SK-N-SH (cell line): ENCODE results near the gene OR6A2. TPM values are rescaled to one million over a fixed set of nuclear protein-coding genes. Genes with fewer than 3 reads are reported as not detected.
A peak's percentile ranks its signal among the peaks of the same experiment; 100 is the strongest.

Experiments used
- CTCF ChIA-PET: fragments of 300-600, 350-600 bp; formaldehyde crosslinking; extraction: SDS; loops from one replicate; lab custom pipeline; 2021; lab: Yijun Ruan, JAX
- POLR2A ChIA-PET: fragments of 350-600 bp; sonication (Branson Sonifier 250); formaldehyde crosslinking; extraction: SDS; loops from one replicate; lab custom pipeline; 2020; ENCODE audit warnings: antibody characterized with exemption, inconsistent platforms; lab: Yijun Ruan, JAX
- DNase-seq: peaks from one replicate; pipeline ENCODE4 v3.0.0; 2012
- H2AFZ ChIP-seq: fragments of 200-600 bp; sonication (generic); 2 replicates; pipeline ENCODE4 v1.8.1; 2016; ENCODE audit warnings: antibody characterized with exemption, mild to moderate bottlenecking, low read depth
- H3F3A ChIP-seq: fragments of 200-600 bp; sonication (generic); replicated peaks from 2 replicates; pipeline ENCODE3; 2016; ENCODE audit warnings: antibody characterized with exemption, mild to moderate bottlenecking; ENCODE audit not compliant: insufficient read depth
- H3K27ac ChIP-seq, 2 experiments: fragments of 200-500 bp in 1 of 2; fragments of 200-600 bp in 1 of 2; sonication (Bioruptor generic) in 1 of 2; sonication (generic), shearing (Covaris generic) in 1 of 2; 2 replicates each; pipeline versions ENCODE4 v1.5.1 to v1.6.1; 2014 to 2016; ENCODE audit warnings: low read depth in 2 of 2, inconsistent platforms in 1 of 2, low read length in 1 of 2, mild to moderate bottlenecking in 1 of 2, mixed read lengths in 1 of 2
- H3K27me3 ChIP-seq: fragments of 200-600 bp; sonication (generic), shearing (Covaris generic); 2 replicates; pipeline ENCODE4 v1.6.1; 2016; ENCODE audit warnings: mixed run types; ENCODE audit not compliant: insufficient read depth
- H3K36me3 ChIP-seq, 2 experiments: fragments of 200-500 bp in 1 of 2; fragments of 200-600 bp in 1 of 2; sonication (Bioruptor generic) in 1 of 2; sonication (generic) in 1 of 2; replicated peaks in 1 of 2; 2 replicates each; pipeline versions ENCODE3 to v1.5.1; 2014 to 2016; ENCODE audit warnings: low read length in 1 of 2, mild to moderate bottlenecking in 1 of 2; ENCODE audit not compliant: insufficient read depth in 2 of 2, control insufficient read depth in 1 of 2
- H3K4me1 ChIP-seq, 2 experiments: fragments of 200-500 bp in 1 of 2; fragments of 200-600 bp in 1 of 2; sonication (Bioruptor generic) in 1 of 2; sonication (generic), shearing (Covaris generic) in 1 of 2; 2 replicates each; pipeline versions ENCODE4 v1.5.1 to v1.6.1; 2014 to 2016; ENCODE audit warnings: low read depth in 1 of 2, low read length in 1 of 2, mixed run types in 1 of 2; ENCODE audit not compliant: insufficient read depth in 2 of 2, control insufficient read depth in 1 of 2
- H3K4me2 ChIP-seq: fragments of 200-600 bp; sonication (generic), shearing (Covaris generic); 2 replicates; pipeline ENCODE4 v1.6.1; 2017; ENCODE audit warnings: mixed run types
- H3K4me3 ChIP-seq, 2 experiments: fragments of 200-500 bp in 1 of 2; fragments of 200-600 bp in 1 of 2; sonication (Bioruptor generic) in 1 of 2; sonication (generic), shearing (Covaris generic) in 1 of 2; 2 replicates each; pipeline versions ENCODE4 v1.5.1 to v1.8.1; 2014 to 2016; ENCODE audit warnings: low read depth in 2 of 2, inconsistent platforms in 1 of 2, low read length in 1 of 2, mild to moderate bottlenecking in 1 of 2, mixed read lengths in 1 of 2, moderate library complexity in 1 of 2
- H3K79me2 ChIP-seq: fragments of 200-600 bp; sonication (generic); 2 replicates; pipeline ENCODE4 v1.8.1; 2017; ENCODE audit warnings: mild to moderate bottlenecking; ENCODE audit not compliant: insufficient read depth
- H3K9ac ChIP-seq: fragments of 200-600 bp; sonication (generic); 2 replicates; pipeline ENCODE4 v1.6.1; 2017; ENCODE audit warnings: mixed run types
- H3K9me2 ChIP-seq: fragments of 200-600 bp; sonication (generic); 2 replicates; pipeline ENCODE4 v1.6.1; 2017; ENCODE audit warnings: mixed run types
- H3K9me3 ChIP-seq: fragments of 200-600 bp; sonication (generic); 2 replicates; pipeline ENCODE4 v1.6.1; 2017; ENCODE audit warnings: mixed run types, mild to moderate bottlenecking, moderate library complexity
- H4K20me1 ChIP-seq: fragments of 200-600 bp; sonication (generic); 2 replicates; pipeline ENCODE4 v1.6.1; 2017; ENCODE audit warnings: mild to moderate bottlenecking, mixed run types; ENCODE audit not compliant: insufficient read depth
- CHD2 ChIP-seq: fragments of 150-350 bp; IDR thresholded peaks from 2 replicates; pipeline ENCODE4 v1.6.1; 2018; ENCODE audit warnings: low read length; ENCODE audit not compliant: partially characterized antibody
- CTCF ChIP-seq: fragments of 200-600 bp; sonication (generic); IDR thresholded peaks from 2 replicates; pipeline ENCODE4 v1.6.1; 2017; ENCODE audit warnings: antibody characterized with exemption, mild to moderate bottlenecking, moderate library complexity
- EZH2phosphoT487 ChIP-seq: fragments of 200-600 bp; sonication (generic); IDR thresholded peaks from 2 replicates; pipeline ENCODE4 v1.6.1; 2017; ENCODE audit warnings: low read depth, mixed run types, mild to moderate bottlenecking, antibody characterized with exemption, moderate library complexity, borderline replicate concordance
- FOSL2 ChIP-seq: IDR thresholded peaks from 2 replicates; pipeline ENCODE4 v1.4.0; 2012; ENCODE audit warnings: low read depth, mild to moderate bottlenecking, moderate library complexity, borderline replicate concordance
- GABPA ChIP-seq: IDR thresholded peaks from 2 replicates; pipeline ENCODE4 v1.4.0; 2012; ENCODE audit warnings: low read depth, mild to moderate bottlenecking
- MAX ChIP-seq: IDR thresholded peaks from 2 replicates; pipeline ENCODE4 v1.4.0; 2012; ENCODE audit warnings: low read depth
- MEF2A ChIP-seq: IDR thresholded peaks from 2 replicates; pipeline ENCODE4 v1.4.0; 2012; ENCODE audit warnings: low read depth, borderline replicate concordance
- MXI1 ChIP-seq: IDR thresholded peaks from 2 replicates; pipeline ENCODE4 v1.6.1; 2012; ENCODE audit warnings: mild to moderate bottlenecking, low read depth, low read length, improper control_type of control experiment
- NRF1 ChIP-seq: IDR thresholded peaks from 2 replicates; pipeline ENCODE4 v1.6.1; 2012; ENCODE audit warnings: low read depth, mild to moderate bottlenecking, low read length
- RAD21 ChIP-seq: IDR thresholded peaks from 2 replicates; pipeline ENCODE4 v1.6.1; 2012; ENCODE audit warnings: mild to moderate bottlenecking, low read length
- REST ChIP-seq: IDR thresholded peaks from 2 replicates; pipeline ENCODE4 v1.6.1; 2012; ENCODE audit warnings: mild to moderate bottlenecking, low read depth, low read length, moderate library complexity
- SMC3 ChIP-seq: IDR thresholded peaks from 2 replicates; pipeline ENCODE4 v1.6.1; 2012; ENCODE audit warnings: low read depth, low read length, improper control_type of control experiment
- TEAD4 ChIP-seq: IDR thresholded peaks from 2 replicates; pipeline ENCODE4 v1.4.0; 2012; ENCODE audit warnings: mild to moderate bottlenecking, borderline replicate concordance; ENCODE audit not compliant: insufficient read depth
- USF1 ChIP-seq: IDR thresholded peaks from 2 replicates; pipeline ENCODE4 v1.4.0; 2012; ENCODE audit warnings: low read depth, borderline replicate concordance
- WGBS: methylation state at CpG from one replicate; pipeline ENCODE4 v1.1.6; 2017; ENCODE audit warnings: low lambda C conversion rate; 5-methylcytosine and 5-hydroxymethylcytosine counted together
- polyA plus RNA-seq, 3 experiments: library from polyadenylated mRNA; depleted of rRNA; stranded (reverse); fragments of >200 nt; gene quantifications; 2 replicates each; pipeline ENCODE4 v1.2.3, GENCODE V29; 2012
- TF ChIP-seq, protein P1 (sequence below): IDR thresholded peaks from 2 replicates; pipeline ENCODE4 v1.4.0; 2012; ENCODE audit warnings: low read depth, borderline replicate concordance
- TF ChIP-seq, protein P2 (sequence below): IDR thresholded peaks from 2 replicates; pipeline ENCODE4; 2012
- TF ChIP-seq, protein P3 (sequence below): fragments of 150-350 bp; IDR thresholded peaks from 2 replicates; pipeline ENCODE4 v1.6.1; 2016; ENCODE audit warnings: mild to moderate bottlenecking, low read depth, low read length

Gene OR6A2
- polyA plus RNA-seq, 1 of the 3 experiments (the other 2 are of a cell fraction) = not detected

DNA sequence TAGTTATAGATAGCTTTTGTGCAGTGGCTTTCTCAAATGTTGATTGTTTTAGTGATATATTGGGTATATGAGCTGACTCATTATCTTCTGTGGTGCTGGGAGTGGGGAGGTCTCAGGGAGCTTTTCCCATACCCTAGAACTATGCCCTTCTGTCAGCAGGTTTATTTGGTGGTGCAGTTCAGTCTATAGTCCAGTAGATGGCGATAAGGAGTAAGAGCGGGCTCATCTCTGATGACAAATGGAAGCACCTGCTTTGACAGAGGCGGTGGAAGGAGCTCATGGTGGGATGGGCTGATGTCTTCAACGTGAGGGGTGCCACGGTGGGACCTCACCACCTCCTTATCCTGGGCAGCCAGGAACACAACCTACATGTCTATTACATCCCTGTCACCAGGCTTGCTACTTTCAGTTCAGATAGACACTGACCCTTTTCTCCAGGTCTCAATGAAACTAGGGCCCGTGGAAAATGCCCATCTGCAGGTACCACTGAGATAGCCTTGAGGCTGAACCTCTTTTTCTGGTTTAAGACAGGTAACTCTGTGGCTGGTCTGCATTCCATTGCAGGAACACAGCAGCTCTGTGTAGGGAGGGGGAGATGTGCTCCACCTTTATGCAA, 13.0 kb upstream of the OR6A2 start:
- no peaks in the 10 kb centered on the region for H3F3A ChIP-seq
- H4K20me1 ChIP-seq = no peaks in the 10 kb centered on the region
- no peaks in the 10 kb centered on the region for H3K27me3 ChIP-seq
- TF ChIP-seq MAX = no peak
- no peak for TF ChIP-seq NRF1
- peak; percentile 88 for TF ChIP-seq CTCF
- no peak for TF ChIP-seq EZH2phosphoT487
- TF ChIP-seq, protein P1, sequence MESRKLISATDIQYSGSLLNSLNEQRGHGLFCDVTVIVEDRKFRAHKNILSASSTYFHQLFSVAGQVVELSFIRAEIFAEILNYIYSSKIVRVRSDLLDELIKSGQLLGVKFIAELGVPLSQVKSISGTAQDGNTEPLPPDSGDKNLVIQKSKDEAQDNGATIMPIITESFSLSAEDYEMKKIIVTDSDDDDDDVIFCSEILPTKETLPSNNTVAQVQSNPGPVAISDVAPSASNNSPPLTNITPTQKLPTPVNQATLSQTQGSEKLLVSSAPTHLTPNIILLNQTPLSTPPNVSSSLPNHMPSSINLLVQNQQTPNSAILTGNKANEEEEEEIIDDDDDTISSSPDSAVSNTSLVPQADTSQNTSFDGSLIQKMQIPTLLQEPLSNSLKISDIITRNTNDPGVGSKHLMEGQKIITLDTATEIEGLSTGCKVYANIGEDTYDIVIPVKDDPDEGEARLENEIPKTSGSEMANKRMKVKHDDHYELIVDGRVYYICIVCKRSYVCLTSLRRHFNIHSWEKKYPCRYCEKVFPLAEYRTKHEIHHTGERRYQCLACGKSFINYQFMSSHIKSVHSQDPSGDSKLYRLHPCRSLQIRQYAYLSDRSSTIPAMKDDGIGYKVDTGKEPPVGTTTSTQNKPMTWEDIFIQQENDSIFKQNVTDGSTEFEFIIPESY = no peak
- no peak for TF ChIP-seq MEF2A
- TF ChIP-seq USF1 = no peak
- TF ChIP-seq TEAD4 = no peak
- TF ChIP-seq, protein P2, sequence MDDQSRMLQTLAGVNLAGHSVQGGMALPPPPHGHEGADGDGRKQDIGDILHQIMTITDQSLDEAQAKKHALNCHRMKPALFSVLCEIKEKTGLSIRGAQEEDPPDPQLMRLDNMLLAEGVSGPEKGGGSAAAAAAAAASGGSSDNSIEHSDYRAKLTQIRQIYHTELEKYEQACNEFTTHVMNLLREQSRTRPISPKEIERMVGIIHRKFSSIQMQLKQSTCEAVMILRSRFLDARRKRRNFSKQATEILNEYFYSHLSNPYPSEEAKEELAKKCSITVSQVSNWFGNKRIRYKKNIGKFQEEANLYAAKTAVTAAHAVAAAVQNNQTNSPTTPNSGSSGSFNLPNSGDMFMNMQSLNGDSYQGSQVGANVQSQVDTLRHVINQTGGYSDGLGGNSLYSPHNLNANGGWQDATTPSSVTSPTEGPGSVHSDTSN = no peak
- TF ChIP-seq GABPA = no peak
- TF ChIP-seq MXI1 = no peak
- TF ChIP-seq CHD2 = no peak
- no peak for TF ChIP-seq FOSL2
- peak; percentile 51 for TF ChIP-seq RAD21
- peak; percentile 41; the same call in 1 of the 2 replicates for TF ChIP-seq SMC3
- TF ChIP-seq, protein P3, sequence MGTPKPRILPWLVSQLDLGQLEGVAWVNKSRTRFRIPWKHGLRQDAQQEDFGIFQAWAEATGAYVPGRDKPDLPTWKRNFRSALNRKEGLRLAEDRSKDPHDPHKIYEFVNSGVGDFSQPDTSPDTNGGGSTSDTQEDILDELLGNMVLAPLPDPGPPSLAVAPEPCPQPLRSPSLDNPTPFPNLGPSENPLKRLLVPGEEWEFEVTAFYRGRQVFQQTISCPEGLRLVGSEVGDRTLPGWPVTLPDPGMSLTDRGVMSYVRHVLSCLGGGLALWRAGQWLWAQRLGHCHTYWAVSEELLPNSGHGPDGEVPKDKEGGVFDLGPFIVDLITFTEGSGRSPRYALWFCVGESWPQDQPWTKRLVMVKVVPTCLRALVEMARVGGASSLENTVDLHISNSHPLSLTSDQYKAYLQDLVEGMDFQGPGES = no peak
- TF ChIP-seq REST = no peak
- TF ChIP-seq, all 33 proteins: peak for 3
- DNase-seq = peak; percentile 57
- no peak overlapping the region; a peak in 1 of 4 replicates for H3K4me3 ChIP-seq
- H3K36me3 ChIP-seq = no peaks in the 10 kb centered on the region
- H3K4me1 ChIP-seq = no peaks in the 10 kb centered on the region
- no peak overlapping the region for H3K4me2 ChIP-seq
- no peaks in the 10 kb centered on the region for H3K9me2 ChIP-seq
- no peaks in the 10 kb centered on the region for H3K79me2 ChIP-seq
- CTCF ChIA-PET = interaction anchor here (0.6 to 2.0 kb wide), 34 partner anchors 9 to 1547 kb away, joined by 3 to 15 read pairs (median 4); no protein-coding TSS in a partner anchor
- no peaks in the 10 kb centered on the region for H3K9me3 ChIP-seq
- POLR2A ChIA-PET = interaction anchor here (0.6 kb wide), 1 partner anchor 11 kb away, joined by 3 read pairs; no protein-coding TSS in a partner anchor
- H3K9ac ChIP-seq = no peak overlapping the region
- H3K27ac ChIP-seq = no peak overlapping the region
- 8% methylated on average over 5 of the region's 6 CpGs for WGBS
- no peak overlapping the region for H2AFZ ChIP-seq
